NCI-H128 (cell line): ENCODE measurements around the gene COQ5.

ENCODE experiments used
- DNase-seq: peaks from one replicate; lab custom pipeline; 2025; ENCODE audit not compliant: unreplicated experiment; lab: John Stamatoyannopoulos, UW

Gene COQ5

GRCh38 chr12:120457133-120457532, 71.8 kb downstream of the COQ5 start:
- DNase-seq: no peak

GRCh38 chr12:120455302-120455701, 73.7 kb downstream of the COQ5 start:
- DNase-seq: no peak

DNA sequence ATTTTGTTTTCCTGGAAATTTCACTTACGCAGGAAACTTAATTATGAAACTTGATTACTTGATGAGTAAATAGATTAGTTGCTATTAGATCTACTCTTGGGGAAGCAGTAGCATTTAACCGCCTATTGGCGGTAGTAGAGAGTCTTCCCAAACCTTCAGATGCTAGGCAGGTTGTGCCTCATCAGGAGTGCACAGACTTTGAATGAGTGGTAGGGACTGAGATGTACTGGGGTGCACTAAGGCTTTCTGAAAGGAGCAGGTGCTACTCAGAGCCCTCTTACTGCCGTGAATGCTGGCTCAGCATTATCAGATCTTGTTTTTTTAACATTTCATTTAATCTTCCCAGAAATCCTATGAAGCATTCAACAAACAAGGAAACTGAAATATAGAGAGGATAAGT, 75.0 kb downstream of the COQ5 start:
- no peak for DNase-seq
